ENCODE data around the gene ZNF423. TPM values are rescaled to one million over a fixed set of nuclear protein-coding genes. Genes with fewer than 3 reads are reported as not detected.
"Not testable (repeated sequence)": the region's sequence is repeated elsewhere in the genome, so short reads cannot be mapped to it uniquely, and the experiment has no call there.

The ZNF423 gene
- total and polyA plus RNA-seq, 7 donors: 2.3 to 30.7 (median 14.4) TPM

DNA sequence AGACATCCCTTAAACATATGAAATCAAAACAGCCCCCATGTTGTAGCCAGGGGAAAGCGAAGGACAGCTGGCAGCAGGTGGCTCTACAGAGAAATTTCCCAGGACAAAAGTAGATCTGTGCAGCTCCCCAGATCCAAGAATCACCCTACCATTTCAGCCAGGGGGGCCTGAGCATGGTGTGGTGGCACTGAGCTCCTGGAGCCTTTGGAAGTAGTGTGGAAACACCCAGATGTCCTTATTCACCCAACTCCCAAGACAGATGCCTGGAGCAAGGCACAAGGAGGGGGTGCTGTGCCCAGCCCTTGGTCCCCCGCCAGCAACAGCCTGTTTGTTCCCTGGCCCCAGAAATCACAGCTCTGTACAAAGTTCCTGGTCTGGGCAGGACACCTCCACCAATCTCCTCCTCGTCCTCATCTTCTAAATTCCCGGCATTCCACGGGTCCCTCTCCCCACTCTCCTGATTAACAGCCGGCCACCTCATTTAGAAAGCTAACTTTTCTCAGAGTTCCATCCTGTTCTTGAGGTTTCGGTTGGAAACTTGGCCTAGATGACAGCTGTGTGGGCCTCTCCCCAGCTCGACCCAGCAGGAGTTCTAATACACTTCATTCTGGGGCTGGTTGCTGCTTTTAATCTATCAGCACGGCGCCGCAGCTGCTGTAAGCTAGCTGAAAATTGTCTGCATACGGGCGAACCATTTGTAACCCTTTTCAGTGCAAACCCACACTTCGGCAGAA, 291.2 kb downstream of the ZNF423 start:
- Histone ChIP-seq H3K4me3 (no peak overlapping the region), H3K27ac (no peak overlapping the region), H3K36me3 (ENCODE audit: insufficient read depth in 1 of 2, low read depth in 1 of 2) (no peaks in the 10 kb centered on the region), H3K9me3 (no peaks in the 10 kb centered on the region), H3K27me3 (ENCODE audit: insufficient read depth in 3 of 3, low read length in 2 of 3) (no peaks in the 10 kb centered on the region), H3K4me1 (peaks cover 28% of the 10 kb centered on the region)
- TF ChIP-seq, protein P1, sequence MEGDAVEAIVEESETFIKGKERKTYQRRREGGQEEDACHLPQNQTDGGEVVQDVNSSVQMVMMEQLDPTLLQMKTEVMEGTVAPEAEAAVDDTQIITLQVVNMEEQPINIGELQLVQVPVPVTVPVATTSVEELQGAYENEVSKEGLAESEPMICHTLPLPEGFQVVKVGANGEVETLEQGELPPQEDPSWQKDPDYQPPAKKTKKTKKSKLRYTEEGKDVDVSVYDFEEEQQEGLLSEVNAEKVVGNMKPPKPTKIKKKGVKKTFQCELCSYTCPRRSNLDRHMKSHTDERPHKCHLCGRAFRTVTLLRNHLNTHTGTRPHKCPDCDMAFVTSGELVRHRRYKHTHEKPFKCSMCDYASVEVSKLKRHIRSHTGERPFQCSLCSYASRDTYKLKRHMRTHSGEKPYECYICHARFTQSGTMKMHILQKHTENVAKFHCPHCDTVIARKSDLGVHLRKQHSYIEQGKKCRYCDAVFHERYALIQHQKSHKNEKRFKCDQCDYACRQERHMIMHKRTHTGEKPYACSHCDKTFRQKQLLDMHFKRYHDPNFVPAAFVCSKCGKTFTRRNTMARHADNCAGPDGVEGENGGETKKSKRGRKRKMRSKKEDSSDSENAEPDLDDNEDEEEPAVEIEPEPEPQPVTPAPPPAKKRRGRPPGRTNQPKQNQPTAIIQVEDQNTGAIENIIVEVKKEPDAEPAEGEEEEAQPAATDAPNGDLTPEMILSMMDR (IDR thresholded peaks at IDR 0.05): no peak
- WGBS, 3 donors: 57 to 80% (median 68%) methylated on average over 14 of the region's 14 CpGs
- ATAC-seq: peak in 1 of 4 donors; percentile 38
- intact Hi-C loops (cut with DNase I): loop anchor here in 1 of 2 donors (5.0 kb wide), 1 partner anchor 33 kb away; no protein-coding TSS in a partner anchor
- DNase-seq: no peak

DNA sequence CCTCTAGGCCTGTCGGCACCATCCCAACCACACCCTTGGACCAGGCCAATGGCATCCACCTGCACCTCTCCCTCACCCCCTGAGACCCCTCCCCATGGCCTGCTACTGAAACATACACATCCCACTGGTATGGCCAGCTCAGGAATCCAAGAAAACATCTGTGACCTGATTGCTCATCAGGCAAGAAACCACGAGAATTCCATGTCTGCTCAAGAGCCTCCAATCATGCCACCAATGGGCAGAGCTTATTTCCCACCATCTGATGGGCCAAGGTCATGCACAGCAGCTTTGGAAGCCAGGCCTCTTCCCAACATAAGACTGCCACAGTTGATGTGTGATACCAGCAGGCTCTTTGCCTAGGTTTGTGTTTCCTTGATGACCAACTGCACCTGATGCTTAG, 292.2 kb downstream of the ZNF423 start:
- H3K4me3 ChIP-seq: no peak overlapping the region
- H3K27ac ChIP-seq: no peak overlapping the region
- ATAC-seq (no peak), DNase-seq (no peak)
- H3K27me3 ChIP-seq (ENCODE audit: insufficient read depth in 3 of 3, low read length in 2 of 3): no peaks in the 10 kb centered on the region
- TF ChIP-seq, protein P1 (IDR thresholded peaks at IDR 0.05): no peak
- no peaks in the 10 kb centered on the region for H3K9me3 ChIP-seq
- no peaks in the 10 kb centered on the region for H3K36me3 ChIP-seq (ENCODE audit: insufficient read depth in 1 of 2, low read depth in 1 of 2)
- H3K4me1 ChIP-seq: peaks cover 32% of the 10 kb centered on the region
- 90 to 92% (median 91%) methylated on average over 2 of the region's 2 CpGs for WGBS, 3 donors
- intact Hi-C loops (cut with DNase I): loop anchor here in 1 of 2 donors (5.0 kb wide), 1 partner anchor 34 kb away; no protein-coding TSS in a partner anchor

DNA sequence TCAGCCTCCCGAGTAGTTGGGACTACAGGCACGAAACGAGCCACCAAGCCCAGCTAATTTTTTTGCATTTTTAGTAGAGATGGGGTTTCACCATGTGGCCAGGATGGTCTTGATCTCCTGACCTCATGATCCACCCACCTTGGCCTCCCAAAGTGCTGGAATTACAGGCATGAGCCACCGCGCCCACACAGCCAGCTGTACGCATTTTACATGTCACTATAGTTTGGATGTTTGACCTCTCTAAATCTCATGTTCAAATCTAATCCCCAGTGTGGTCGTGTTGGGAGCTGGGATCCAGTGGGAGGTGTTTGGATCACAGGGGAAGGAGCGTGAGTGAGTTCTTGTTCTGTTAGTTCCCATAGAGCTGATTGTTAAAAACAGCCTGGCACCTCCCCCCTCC, 293.0 kb downstream of the ZNF423 start:
- H3K9me3 ChIP-seq, ATAC-seq: not testable (repeated sequence)
- intact Hi-C loops (cut with DNase I): loop anchor here in 1 of 2 donors (5.0 kb wide), 1 partner anchor 34 kb away; no protein-coding TSS in a partner anchor

DNA sequence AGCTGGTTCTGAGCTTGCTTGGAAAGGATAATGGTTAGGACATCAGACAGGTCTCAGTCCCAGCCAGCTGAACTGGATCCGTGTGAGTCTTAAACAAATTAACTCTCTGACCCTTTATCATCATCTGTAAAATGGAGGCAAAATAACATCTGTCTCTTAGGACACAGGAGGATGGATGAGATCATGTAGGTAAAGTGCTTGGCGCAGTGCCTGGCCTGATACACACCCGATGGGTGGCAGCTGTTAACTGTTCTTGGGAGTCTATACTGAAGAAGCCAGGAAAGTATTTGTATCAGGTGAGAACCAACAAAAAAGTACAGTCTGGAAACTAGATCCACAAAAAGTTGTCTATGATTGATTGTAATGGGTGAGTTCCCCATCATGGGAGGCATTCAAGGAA, 293.7 kb downstream of the ZNF423 start:
- no peak for DNase-seq
- Histone ChIP-seq H3K27ac (no peak overlapping the region), H3K4me3 (no peak overlapping the region), H3K9me3 (no peaks in the 10 kb centered on the region), H3K36me3 (ENCODE audit: insufficient read depth in 1 of 2, low read depth in 1 of 2) (no peaks in the 10 kb centered on the region), H3K4me1 (peaks cover 40% of the 10 kb centered on the region), H3K27me3 (ENCODE audit: insufficient read depth in 3 of 3, low read length in 2 of 3) (no peaks in the 10 kb centered on the region)
- intact Hi-C loops (cut with DNase I): loop anchor here in 1 of 2 donors (5.0 kb wide), 1 partner anchor 35 kb away; no protein-coding TSS in a partner anchor
- WGBS, 3 donors: 77 to 90% (median 83%) methylated on average over 3 of the region's 3 CpGs
- ATAC-seq: no peak
- TF ChIP-seq, protein P1 (IDR thresholded peaks at IDR 0.05): no peak

More for the DNA sequence above, 293.0 kb downstream of the ZNF423 start:
- H3K4me3 ChIP-seq; H3K27me3 ChIP-seq (ENCODE audit: insufficient read depth in 3 of 3, low read length in 2 of 3); DNase-seq; H3K36me3 ChIP-seq (ENCODE audit: insufficient read depth in 1 of 2, low read depth in 1 of 2); H3K27ac ChIP-seq: not testable (repeated sequence)
- WGBS, 3 donors: 84 to 90% (median 87%) methylated on average over 8 of the region's 8 CpGs
- H3K4me1 ChIP-seq: peaks cover 35% of the 10 kb centered on the region

DNA sequence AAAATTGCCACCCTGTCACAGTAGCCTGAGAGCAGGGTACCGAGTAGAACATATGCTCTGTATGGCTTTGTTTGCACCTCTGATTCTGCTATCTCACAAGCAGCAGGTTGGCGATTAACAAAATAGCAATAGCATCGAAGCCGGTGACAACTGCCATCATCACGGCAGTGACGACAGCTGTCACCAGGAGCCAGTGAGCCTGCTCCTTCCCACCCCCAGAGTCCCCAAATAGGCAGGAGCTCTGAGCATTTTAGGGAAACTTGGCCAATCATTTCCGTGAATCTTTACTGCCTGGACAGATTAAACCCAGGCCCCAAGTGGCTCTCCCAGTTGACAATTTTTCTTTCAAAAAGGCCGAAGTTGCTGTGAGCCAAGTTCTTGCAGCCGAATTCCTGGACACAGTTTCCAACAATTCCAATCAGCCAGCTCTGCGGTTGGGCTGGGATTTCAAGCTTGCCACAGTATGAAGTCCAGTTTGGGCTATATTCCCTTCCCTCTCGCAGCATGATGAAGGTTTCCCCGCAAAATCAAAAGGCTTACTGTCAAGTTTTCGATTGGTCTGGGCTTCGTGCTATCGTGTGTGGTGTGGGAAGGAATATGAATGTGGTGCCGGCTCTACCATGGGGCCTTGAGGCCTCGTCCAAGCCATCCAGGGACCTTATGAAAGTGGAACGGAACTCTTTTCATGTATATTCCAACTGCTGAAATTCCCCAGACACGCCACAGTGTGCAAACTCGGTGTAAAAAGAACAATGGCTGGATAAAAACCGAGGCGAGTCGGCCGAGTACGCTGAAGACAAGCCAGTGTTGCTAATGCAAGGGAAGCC, 295.7 kb downstream of the ZNF423 start:
- ATAC-seq (peak; percentile 48 to 79 (median 57)), DNase-seq (peak; percentile 43 to 66)
- TF ChIP-seq, protein P1 (IDR thresholded peaks at IDR 0.05): no peak
- Histone ChIP-seq H3K27me3 (ENCODE audit: insufficient read depth in 3 of 3, low read length in 2 of 3) (no peaks in the 10 kb centered on the region), H3K4me1 (peaks cover 49% of the 10 kb centered on the region), H3K27ac (peak overlapping the region; percentile 51), H3K36me3 (ENCODE audit: insufficient read depth in 1 of 2, low read depth in 1 of 2) (no peaks in the 10 kb centered on the region), H3K9me3 (no peaks in the 10 kb centered on the region), H3K4me3 (peak overlapping the region; percentile 35)
- intact Hi-C loops (cut with DNase I): loop anchor here in 1 of 2 donors (5.0 kb wide), 1 partner anchor 37 kb away; no protein-coding TSS in a partner anchor
- WGBS, 3 donors: 22 to 51% (median 32%) methylated on average over 25 of the region's 25 CpGs

Data from psoas muscle (tissue), 8 donors.